Measurements from ENCODE around the gene TEX14.

- TF ChIP-seq CTCF (optimal IDR thresholded peaks at IDR 0.05 in 1 of 3, IDR thresholded peaks at IDR 0.05 in 1 of 3, conservative IDR thresholded peaks at IDR 0.05 in 1 of 3; ENCODE audit: extremely low read depth in 1 of 3, insufficient read depth in 2 of 3, low read length in 3 of 3) (no peak), EZH2 (IDR thresholded peaks at IDR 0.05; ENCODE audit: low read length) (no peak)
Measured at GRCh38 chr17:58572846-58573245, 119.0 kb downstream of the TEX14 start.

Data from keratinocyte (primary cell).